H9 (cell line): Measurements from ENCODE around the gene RFT1. TPM values are rescaled to one million over a fixed set of nuclear protein-coding genes. Genes with fewer than 3 reads are reported as not detected.

Experiments used
- DNase-seq: peaks from one replicate; pipeline ENCODE4 v3.0.0-alpha.2; 2017
- H2AFZ ChIP-seq: one replicate; pipeline ENCODE4 v1.6.1; 2013; ENCODE audit warnings: mild to moderate bottlenecking, low read length, control low read depth, moderate library complexity
- H2AK5ac ChIP-seq: 2 replicates; pipeline ENCODE4 v1.6.1; 2013; ENCODE audit warnings: low read length, control low read depth, mixed read lengths; ENCODE audit not compliant: insufficient read length
- H2BK120ac ChIP-seq: one replicate; pipeline ENCODE4 v1.6.1; 2013; ENCODE audit warnings: low read depth, mild to moderate bottlenecking, low read length, control low read depth, inconsistent platforms; ENCODE audit not compliant: poor library complexity, severe bottlenecking
- H2BK12ac ChIP-seq: 2 replicates; pipeline ENCODE4 v1.6.1; 2013; ENCODE audit warnings: low read length, control low read depth, mixed read lengths, low read depth; ENCODE audit not compliant: insufficient read length
- H2BK15ac ChIP-seq: 2 replicates; pipeline ENCODE4 v1.6.1; 2013; ENCODE audit warnings: low read depth, low read length, control low read depth
- H2BK20ac ChIP-seq: one replicate; pipeline ENCODE4 v1.6.1; 2013; ENCODE audit warnings: low read depth, mild to moderate bottlenecking, low read length, control low read depth, inconsistent platforms; ENCODE audit not compliant: poor library complexity, severe bottlenecking
- H2BK5ac ChIP-seq: 2 replicates; pipeline ENCODE4 v1.6.1; 2013; ENCODE audit warnings: low read length, control low read depth, mixed read lengths; ENCODE audit not compliant: insufficient read length
- H3K14ac ChIP-seq: 2 replicates; pipeline ENCODE4 v1.6.1; 2013; ENCODE audit warnings: low read length, control low read depth; ENCODE audit not compliant: insufficient read depth
- H3K18ac ChIP-seq: 2 replicates; pipeline ENCODE4 v1.6.1; 2013; ENCODE audit warnings: low read depth, mild to moderate bottlenecking, mixed read lengths, low read length, control low read depth; ENCODE audit not compliant: insufficient read length
- H3K23ac ChIP-seq: 2 replicates; pipeline ENCODE4 v1.6.1; 2013; ENCODE audit warnings: low read length, control low read depth, mixed read lengths, low read depth; ENCODE audit not compliant: insufficient read length
- H3K23me2 ChIP-seq: 2 replicates; pipeline ENCODE4 v1.6.1; 2013; ENCODE audit warnings: low read depth, mild to moderate bottlenecking, mixed read lengths, low read length, control low read depth; ENCODE audit not compliant: insufficient read length, poor library complexity, severe bottlenecking
- H3K27ac ChIP-seq: 2 replicates; pipeline ENCODE4 v1.5.1; 2013; ENCODE audit warnings: low read length, control low read depth, mixed read lengths, low read depth; ENCODE audit not compliant: insufficient read length
- H3K27me3 ChIP-seq: 2 replicates; pipeline ENCODE4 v1.6.1; 2013; ENCODE audit warnings: low read length, control low read depth, inconsistent platforms; ENCODE audit not compliant: insufficient read depth
- H3K4ac ChIP-seq: 2 replicates; pipeline ENCODE4 v1.6.1; 2013; ENCODE audit warnings: low read depth, mild to moderate bottlenecking, control low read depth, inconsistent platforms, low read length, moderate library complexity
- H3K4me1 ChIP-seq: 2 replicates; pipeline ENCODE4 v1.6.1; 2013; ENCODE audit warnings: low read length, control low read depth, inconsistent platforms; ENCODE audit not compliant: insufficient read depth
- H3K4me2 ChIP-seq: 2 replicates; pipeline ENCODE4 v1.6.1; 2013; ENCODE audit warnings: low read length, control low read depth, mixed read lengths; ENCODE audit not compliant: insufficient read length, insufficient read depth
- H3K56ac ChIP-seq: 2 replicates; pipeline ENCODE4 v1.6.1; 2013; ENCODE audit warnings: low read depth, mild to moderate bottlenecking, mixed read lengths, low read length, control low read depth; ENCODE audit not compliant: insufficient read length
- H3K79me1 ChIP-seq: 2 replicates; pipeline ENCODE4 v1.6.1; 2013; ENCODE audit warnings: low read depth, mild to moderate bottlenecking, moderate library complexity, low read length, control low read depth, inconsistent platforms; ENCODE audit not compliant: insufficient read depth, poor library complexity, severe bottlenecking
- H3K79me2 ChIP-seq: 2 replicates; pipeline ENCODE4 v1.6.1; 2013; ENCODE audit warnings: low read length, control low read depth, inconsistent platforms; ENCODE audit not compliant: insufficient read depth
- H3K9ac ChIP-seq: 2 replicates; pipeline ENCODE4 v1.6.1; 2013; ENCODE audit warnings: low read length, control low read depth, mixed read lengths; ENCODE audit not compliant: insufficient read length; ENCODE audit errors: extremely low read depth
- H3K9me3 ChIP-seq: one replicate; pipeline ENCODE4 v1.6.1; 2013; ENCODE audit warnings: low read depth, low read length, inconsistent platforms; ENCODE audit not compliant: control insufficient read depth
- H3T11ph ChIP-seq: one replicate; pipeline ENCODE4 v1.6.1; 2013; ENCODE audit warnings: mild to moderate bottlenecking, low read length, control low read depth, inconsistent platforms
- H4K20me1 ChIP-seq: one replicate; pipeline ENCODE4 v1.6.1; 2013; ENCODE audit not compliant: control insufficient read depth, insufficient read length, insufficient read depth
- H4K5ac ChIP-seq: 2 replicates; pipeline ENCODE4 v1.6.1; 2013; ENCODE audit warnings: low read depth, mild to moderate bottlenecking, mixed read lengths, low read length, control low read depth; ENCODE audit not compliant: insufficient read length
- H4K8ac ChIP-seq: replicated peaks from 2 replicates; pipeline ENCODE4 v1.6.1; 2013; ENCODE audit warnings: low read length, control low read depth, mixed read lengths, low read depth; ENCODE audit not compliant: insufficient read length
- H4K91ac ChIP-seq: 2 replicates; pipeline ENCODE4 v1.6.1; 2013; ENCODE audit warnings: low read depth, mild to moderate bottlenecking, moderate library complexity, mixed read lengths, low read length, control low read depth; ENCODE audit not compliant: insufficient read length
- H3K27ac Mint-ChIP-seq, 3 experiments: 2 replicates in 2 of 3; 3 replicates in 1 of 3; pipeline ENCODE4 v1.8.0; 2020 to 2021; ENCODE audit warnings: mixed read lengths in 3 of 3, mild to moderate bottlenecking in 1 of 3, moderate library complexity in 1 of 3
- H3K27me3 Mint-ChIP-seq: 2 replicates; pipeline ENCODE4 v1.8.0; 2021; ENCODE audit warnings: low read depth, mild to moderate bottlenecking, moderate library complexity, mixed read lengths
- H3K36me3 Mint-ChIP-seq, 3 experiments: 2 replicates in 2 of 3; 3 replicates in 1 of 3; pipeline ENCODE4 v1.8.0; 2020 to 2021; ENCODE audit warnings: low read depth in 3 of 3, mixed read lengths in 3 of 3; ENCODE audit not compliant: insufficient read depth in 1 of 3
- H3K4me1 Mint-ChIP-seq, 2 experiments: 2 replicates each; pipeline ENCODE4 v1.8.0; 2020; ENCODE audit warnings: mixed read lengths in 2 of 2
- H3K4me3 Mint-ChIP-seq, 2 experiments: 2 replicates in 1 of 2; 3 replicates in 1 of 2; pipeline ENCODE4 v1.8.0; 2020 to 2021; ENCODE audit warnings: mild to moderate bottlenecking in 2 of 2, mixed read lengths in 2 of 2, moderate library complexity in 1 of 2
- H3K9me3 Mint-ChIP-seq, 2 experiments: 2 replicates in 1 of 2; 3 replicates in 1 of 2; pipeline ENCODE4 v1.8.0; 2020; ENCODE audit warnings: mild to moderate bottlenecking in 2 of 2, mixed read lengths in 2 of 2, moderate library complexity in 1 of 2
- WGBS: extraction: QIAGEN DNeasy Blood & Tissue Kit; methylation state at CpG from one replicate; pipeline ENCODE4 v1.1.7; 2013; ENCODE audit warnings: missing lambda C conversion rate, low lambda C conversion rate, mixed read lengths; ENCODE audit not compliant: insufficient read length; ENCODE audit errors: extremely low coverage; 5-methylcytosine and 5-hydroxymethylcytosine counted together
- total RNA-seq: library from RNA; stranded (reverse); gene quantifications from 2 replicates; pipeline ENCODE4 v1.2.1, GENCODE V29; 2021
- TF ChIP-seq, protein P1 (sequence below): fragments of 200-600 bp; sonication (generic); conservative IDR thresholded peaks from 3 replicates; pipeline ENCODE4 v1.8.0; 2021; ENCODE audit warnings: antibody characterized with exemption, mild to moderate bottlenecking

The RFT1 gene
- total RNA-seq, 1 experiment from 2014 or later, result 24.1 TPM

DNA sequence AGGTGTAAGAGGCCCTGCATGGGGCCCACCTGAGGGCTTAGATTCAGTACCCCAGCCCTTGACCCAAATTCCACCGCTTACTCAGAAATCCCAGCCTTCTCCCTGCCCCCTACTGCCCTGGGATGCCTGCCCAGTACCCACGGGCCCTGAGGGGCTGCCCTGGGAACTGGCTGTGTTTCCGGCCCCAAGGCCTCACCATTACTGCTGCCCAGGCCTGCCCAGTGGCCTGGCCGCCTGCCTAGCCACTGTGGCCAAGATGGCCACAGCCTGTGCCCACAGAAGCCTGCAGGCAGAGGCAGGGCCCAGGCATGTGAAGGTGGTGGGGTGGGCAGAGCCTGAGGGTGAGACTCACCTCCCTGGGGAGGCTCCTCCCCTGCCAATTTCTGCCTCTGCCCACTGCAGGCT lies 24.6 kb upstream of the RFT1 start:
- TF ChIP-seq, protein P1, sequence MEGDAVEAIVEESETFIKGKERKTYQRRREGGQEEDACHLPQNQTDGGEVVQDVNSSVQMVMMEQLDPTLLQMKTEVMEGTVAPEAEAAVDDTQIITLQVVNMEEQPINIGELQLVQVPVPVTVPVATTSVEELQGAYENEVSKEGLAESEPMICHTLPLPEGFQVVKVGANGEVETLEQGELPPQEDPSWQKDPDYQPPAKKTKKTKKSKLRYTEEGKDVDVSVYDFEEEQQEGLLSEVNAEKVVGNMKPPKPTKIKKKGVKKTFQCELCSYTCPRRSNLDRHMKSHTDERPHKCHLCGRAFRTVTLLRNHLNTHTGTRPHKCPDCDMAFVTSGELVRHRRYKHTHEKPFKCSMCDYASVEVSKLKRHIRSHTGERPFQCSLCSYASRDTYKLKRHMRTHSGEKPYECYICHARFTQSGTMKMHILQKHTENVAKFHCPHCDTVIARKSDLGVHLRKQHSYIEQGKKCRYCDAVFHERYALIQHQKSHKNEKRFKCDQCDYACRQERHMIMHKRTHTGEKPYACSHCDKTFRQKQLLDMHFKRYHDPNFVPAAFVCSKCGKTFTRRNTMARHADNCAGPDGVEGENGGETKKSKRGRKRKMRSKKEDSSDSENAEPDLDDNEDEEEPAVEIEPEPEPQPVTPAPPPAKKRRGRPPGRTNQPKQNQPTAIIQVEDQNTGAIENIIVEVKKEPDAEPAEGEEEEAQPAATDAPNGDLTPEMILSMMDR, result no peak
- H3K9me3 Mint-ChIP-seq, result no peaks in the 10 kb centered on the region
- H3K18ac ChIP-seq, result no peak overlapping the region
- H3K36me3 Mint-ChIP-seq, result no peaks in the 10 kb centered on the region
- peaks cover 9% of the 10 kb centered on the region for H3K27me3 Mint-ChIP-seq
- H3K23me2 ChIP-seq, result no peaks in the 10 kb centered on the region
- H3K27ac ChIP-seq, result no peak overlapping the region
- no peak overlapping the region for H2BK120ac ChIP-seq
- no peak overlapping the region for H3T11ph ChIP-seq
- H4K91ac ChIP-seq, result no peak overlapping the region
- H3K23ac ChIP-seq, result no peak overlapping the region
- no peak overlapping the region for H3K56ac ChIP-seq
- no CpG with 5 or more reads among the region's 4 CpGs for WGBS
- no peak overlapping the region for H2BK20ac ChIP-seq
- H4K8ac ChIP-seq, result no peak overlapping the region
- H3K14ac ChIP-seq, result no peak overlapping the region
- H2BK12ac ChIP-seq, result no peak overlapping the region
- no peaks in the 10 kb centered on the region for H3K27me3 ChIP-seq
- H3K27ac Mint-ChIP-seq, result no peak overlapping the region
- H2AFZ ChIP-seq, result no peak overlapping the region
- H3K9ac ChIP-seq, result no peak overlapping the region
- no peak overlapping the region for H2BK5ac ChIP-seq
- no peak for DNase-seq
- no peak overlapping the region for H3K4me3 Mint-ChIP-seq
- H4K20me1 ChIP-seq, result no peaks in the 10 kb centered on the region
- no peaks in the 10 kb centered on the region for H3K9me3 ChIP-seq
- no peaks in the 10 kb centered on the region for H3K79me1 ChIP-seq
- peaks cover 9% of the 10 kb centered on the region; the same call in 1 of the 2 replicates for H3K4me1 ChIP-seq
- no peak overlapping the region for H3K4me2 ChIP-seq
- peaks cover 19 to 33% of the 10 kb centered on the region in 2 experiments for H3K4me1 Mint-ChIP-seq
- H2AK5ac ChIP-seq, result no peak overlapping the region
- no peak overlapping the region for H2BK15ac ChIP-seq
- H3K4ac ChIP-seq, result no peak overlapping the region
- H3K79me2 ChIP-seq, result no peaks in the 10 kb centered on the region
- no peak overlapping the region for H4K5ac ChIP-seq
